Tongue (tissue), 2 donors: ENCODE measurements around the gene ZKSCAN3. TPM values are rescaled to one million over a fixed set of nuclear protein-coding genes. Genes with fewer than 3 reads are reported as not detected.
"Not testable (repeated sequence)": the region's sequence is repeated elsewhere in the genome, so short reads cannot be mapped to it uniquely, and the experiment has no call there.

Experiments used
- DNase-seq: peaks from one replicate; pipeline ENCODE4 v3.0.0-alpha.2; 2015
- total RNA-seq: library from RNA; depleted of rRNA; stranded (reverse); fragments of >200 nt; gene quantifications from one replicate; pipeline ENCODE4 v1.2.3, GENCODE V29; 2014

The ZKSCAN3 gene
- 9.8 TPM for total RNA-seq

DNA sequence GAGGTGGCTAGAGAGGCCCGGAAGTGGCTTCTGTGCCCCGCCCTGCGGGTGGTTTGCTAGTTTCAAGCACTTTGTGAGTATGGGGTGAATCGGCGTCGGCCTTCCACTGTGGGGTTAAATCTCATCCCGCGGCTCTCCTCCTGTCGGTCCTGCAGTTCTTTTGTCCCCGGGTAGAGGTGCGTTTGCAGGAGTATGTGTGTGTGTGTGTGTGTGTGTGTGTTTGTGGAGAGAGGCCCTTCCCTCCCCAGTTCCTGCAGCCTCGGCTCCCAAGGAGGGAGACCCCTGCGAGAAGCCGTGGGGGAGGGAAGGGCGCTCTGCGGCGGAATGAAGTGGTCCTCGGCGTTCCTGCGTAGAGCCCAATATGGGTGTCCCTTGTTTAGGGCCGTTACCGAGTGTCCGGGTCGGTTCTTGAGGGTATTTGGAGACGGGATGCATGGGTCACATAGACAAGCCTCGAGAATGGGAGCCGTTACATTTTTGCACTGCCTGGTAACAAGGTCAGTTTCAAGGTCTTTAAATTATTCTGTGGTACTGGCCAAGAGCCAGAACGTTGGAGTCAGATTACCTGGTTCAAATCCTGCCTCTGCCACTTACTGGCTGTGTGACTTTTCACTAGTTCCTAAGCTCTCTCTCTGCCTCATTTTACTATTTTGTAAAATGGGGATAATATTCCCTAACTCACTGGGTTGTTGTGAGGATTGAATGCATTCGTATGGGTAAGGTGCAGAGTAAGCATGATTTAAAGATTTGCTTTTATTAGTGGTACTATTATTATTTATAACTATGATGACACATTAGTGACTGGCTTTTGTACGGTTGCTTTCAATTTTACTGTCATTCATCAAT, at the start of gene ZKSCAN3:
Gene ZKSCAN3 (plus strand): TSS at position 56 of the 846 bp plus-strand sequence. CDS start 9,640 bp downstream, outside the sequence.
- peak; percentile 92 for DNase-seq

GRCh38 chr6:28303570-28303969, 46.2 kb upstream of the ZKSCAN3 start:
- DNase-seq, result no peak

GRCh38 chr6:28306363-28306762, 43.4 kb upstream of the ZKSCAN3 start:
- not testable (repeated sequence) for DNase-seq

DNA sequence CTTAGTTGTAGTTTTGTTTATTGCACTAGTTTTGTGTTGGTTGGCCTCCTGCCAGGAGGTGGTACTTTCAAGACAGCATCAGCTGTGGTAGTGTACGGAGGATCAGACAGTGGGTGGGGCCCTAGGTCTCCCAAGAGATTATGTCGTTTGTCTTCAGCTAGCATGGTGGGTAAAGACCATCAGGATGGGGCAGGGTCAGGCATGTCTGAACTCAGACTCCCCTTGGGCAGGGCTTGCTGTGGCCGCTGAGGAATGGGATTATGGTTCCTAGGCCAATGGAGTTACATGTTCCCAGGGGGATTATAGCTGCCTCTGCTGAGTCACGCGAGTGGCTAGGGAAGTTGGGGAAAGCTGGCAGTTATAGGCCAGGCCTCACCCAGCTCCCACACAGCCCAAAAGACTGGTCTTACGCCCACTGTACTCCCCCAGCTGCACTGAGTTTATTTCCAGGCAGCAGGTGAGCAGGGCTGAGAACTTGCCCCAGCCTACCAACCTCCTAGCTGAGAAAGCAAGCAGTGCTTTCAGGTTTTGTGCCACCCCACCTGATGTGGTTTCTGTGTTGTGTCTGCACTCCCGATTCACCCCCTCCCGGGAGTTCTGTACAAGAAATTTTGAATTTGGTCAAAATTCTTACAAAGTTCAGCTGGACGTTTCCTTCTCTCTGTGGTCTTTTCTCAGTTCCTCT, 38.5 kb upstream of the ZKSCAN3 start:
- DNase-seq, result no peak

DNA sequence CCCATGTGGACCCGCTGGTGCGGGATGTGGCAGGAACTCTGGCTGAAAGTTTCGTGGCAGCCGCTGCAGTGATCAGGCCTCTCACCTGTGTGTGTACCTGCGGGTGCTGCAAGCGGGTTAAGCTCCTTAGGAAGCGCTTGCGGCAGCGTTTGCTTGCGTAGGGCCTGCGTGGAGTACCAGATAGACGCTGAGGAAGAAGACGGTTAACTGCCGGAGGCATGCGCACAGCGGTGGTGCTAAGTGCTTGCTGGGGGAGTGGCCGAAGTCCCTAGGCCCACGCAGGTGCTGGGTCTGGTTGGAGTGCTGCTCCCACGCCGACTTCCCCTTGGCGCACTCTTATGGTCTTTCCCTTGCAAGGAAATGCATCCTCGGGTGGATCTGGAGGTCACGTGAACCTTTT, 36.8 kb upstream of the ZKSCAN3 start:
- DNase-seq, result no peak

GRCh38 chr6:28315628-28316027, 34.1 kb upstream of the ZKSCAN3 start:
- DNase-seq, result no peak

DNA sequence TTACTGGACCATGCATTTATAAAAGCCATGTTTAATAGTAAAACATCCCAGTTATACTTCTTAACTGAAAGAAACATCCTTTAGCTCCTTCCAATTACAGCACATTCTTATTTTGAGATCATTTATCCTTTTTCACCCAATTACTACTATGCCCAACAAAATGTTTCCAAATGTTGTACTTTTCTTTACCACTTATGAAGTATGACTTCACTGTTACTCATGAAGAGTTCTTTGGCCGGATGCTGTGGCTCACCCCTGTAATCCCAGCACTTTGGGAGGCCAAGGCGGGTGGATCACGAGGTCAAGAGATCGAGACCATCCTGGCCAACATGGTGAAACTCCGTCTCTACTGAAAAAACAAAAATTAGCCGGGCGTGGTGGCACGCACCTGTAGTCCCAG, 31.9 kb upstream of the ZKSCAN3 start:
- not testable (repeated sequence) for DNase-seq

GRCh38 chr6:28322661-28323060, 27.1 kb upstream of the ZKSCAN3 start:
- DNase-seq, result no peak

DNA sequence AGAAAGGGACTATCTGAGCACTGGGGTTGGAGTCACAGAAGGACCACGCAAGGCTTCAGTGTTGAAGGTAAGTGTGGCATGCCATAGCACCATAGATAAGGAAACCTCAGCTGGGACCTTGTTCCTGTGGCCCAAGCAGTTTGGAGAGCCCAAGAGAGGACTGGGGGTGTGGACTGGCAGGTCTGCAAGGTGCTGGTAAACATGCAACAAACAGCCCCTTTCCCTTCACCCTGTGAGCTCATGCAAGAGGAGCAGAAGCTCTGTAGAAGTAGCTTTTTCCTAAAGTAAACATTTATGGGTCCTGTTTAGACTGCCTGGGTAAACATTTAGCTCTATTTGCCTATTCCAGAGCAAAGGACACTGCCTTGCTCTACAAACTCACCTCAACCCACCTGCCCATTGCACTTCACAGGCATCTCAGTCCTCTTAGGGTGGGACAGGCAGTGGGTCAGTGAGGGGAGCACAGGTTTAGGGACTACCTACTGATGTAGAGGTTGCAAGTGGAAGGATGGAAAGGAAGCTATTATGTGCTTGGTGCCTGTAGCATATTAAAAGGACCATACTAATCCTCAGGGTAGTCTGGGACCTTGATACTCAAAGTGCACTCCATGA, 25.8 kb upstream of the ZKSCAN3 start:
- no peak for DNase-seq

GRCh38 chr6:28326371-28326948, 23.3 kb upstream of the ZKSCAN3 start:
- no peak for DNase-seq

DNA sequence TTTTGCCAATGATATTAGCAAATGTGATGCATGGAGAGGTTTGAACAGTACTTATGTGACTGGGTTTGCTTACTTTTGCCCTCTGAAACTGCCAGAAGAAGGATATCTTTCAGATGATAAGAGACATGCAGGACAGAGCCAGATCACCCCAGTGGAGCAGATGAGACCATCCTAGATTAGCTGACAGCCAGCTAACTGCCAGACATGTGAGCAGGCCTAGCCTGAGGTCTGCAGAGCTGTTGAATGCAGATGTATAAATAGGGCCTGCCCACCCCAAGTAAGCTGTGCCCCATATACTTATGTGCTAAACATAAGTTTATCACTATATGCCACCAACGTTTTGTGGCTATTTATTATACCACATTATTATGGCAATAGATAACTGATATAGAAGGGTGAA, 19.7 kb upstream of the ZKSCAN3 start:
- DNase-seq, result no peak

- no peak for DNase-seq
Measured at GRCh38 chr6:28333047-28333446, 16.7 kb upstream of the ZKSCAN3 start.

DNA sequence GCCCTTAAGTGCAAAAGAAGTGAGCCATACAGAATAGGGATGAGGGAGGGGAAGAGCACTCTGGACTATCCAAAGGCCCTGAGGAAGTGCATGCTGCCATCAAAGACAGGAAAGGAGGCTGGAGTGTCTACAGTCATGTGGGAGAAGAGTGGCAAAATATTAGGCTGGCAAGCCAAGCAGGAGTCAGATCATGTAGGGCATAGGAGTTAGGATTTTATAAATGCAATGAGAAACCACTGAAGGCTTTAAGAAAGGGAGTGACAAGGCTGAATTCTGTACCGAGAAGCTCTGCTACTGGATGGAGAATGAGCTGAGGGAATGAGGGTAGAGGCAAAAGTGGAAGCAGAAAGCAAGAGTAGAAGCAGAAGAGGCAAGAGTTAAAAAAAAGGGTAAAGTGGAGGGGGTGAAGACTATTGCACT, 16.1 kb upstream of the ZKSCAN3 start:
- no peak for DNase-seq

GRCh38 chr6:28334286-28335039, 15.3 kb upstream of the ZKSCAN3 start:
- DNase-seq, result no peak

DNA sequence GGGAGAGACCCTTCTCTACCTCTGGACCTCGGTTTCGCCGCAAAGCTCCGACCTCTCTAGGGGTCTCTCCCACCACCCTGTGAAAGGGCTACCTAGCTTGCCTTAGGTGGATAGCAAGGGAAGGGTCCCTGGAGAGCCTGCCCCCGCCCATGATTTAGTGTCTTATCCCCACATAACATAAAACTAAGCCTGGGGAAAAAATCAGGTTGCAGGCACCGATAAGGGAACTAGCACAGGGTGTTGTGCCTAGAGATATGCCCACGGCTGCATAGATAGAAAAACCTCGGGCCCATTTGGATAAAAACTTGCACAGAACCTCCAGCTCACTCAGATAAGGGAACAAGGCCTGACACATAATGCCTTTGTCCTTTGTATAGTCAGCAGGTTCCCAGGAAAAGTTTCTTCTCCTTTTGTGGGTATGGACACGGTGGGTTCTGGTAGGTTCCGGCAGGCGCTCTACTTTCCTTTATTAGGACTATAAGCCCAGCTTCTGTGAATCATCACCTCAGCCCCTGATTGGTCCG, 14.6 kb upstream of the ZKSCAN3 start:
- DNase-seq, result no peak

DNA sequence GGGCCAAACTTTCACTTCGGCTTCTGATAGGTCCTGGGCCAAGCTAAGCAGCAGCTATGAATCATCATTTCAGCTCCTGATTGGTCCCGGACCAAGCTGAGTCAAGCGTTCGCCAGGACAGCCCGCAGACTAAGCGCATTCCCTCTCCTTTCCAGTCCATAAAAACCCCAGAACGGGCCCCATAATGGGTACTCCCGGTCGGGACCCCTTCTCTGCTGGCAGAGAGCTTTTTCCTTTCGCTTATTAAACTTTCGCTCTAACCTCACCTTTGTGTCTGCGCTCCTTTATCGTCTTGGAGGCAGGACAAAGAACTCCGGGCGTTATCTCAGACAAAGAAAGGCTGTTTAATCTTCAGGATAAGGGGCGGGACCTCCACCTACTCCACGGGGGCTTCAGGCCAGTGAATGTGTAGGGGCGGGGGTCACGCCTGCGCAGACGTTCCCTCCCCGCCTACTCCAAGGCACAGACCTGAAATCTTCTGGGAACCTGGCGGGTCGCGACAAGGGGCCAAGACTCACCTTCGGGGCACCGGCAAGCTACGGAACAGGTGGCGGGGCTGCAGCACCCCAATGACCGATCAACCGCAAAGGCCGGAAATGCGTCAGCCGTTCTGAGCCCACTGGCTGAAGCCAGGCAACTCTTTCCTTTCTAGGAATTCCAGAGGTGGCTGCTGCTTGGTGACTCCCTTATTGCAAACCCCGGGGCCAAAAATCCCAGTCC, 14.0 kb upstream of the ZKSCAN3 start, which contains the start of gene ZSCAN31:
Gene ZSCAN31 (minus strand): TSS at position 585 of the 720 bp plus-strand sequence. CDS start 6,465 bp downstream, outside the sequence.
- DNase-seq, result peak; percentile 99

DNA sequence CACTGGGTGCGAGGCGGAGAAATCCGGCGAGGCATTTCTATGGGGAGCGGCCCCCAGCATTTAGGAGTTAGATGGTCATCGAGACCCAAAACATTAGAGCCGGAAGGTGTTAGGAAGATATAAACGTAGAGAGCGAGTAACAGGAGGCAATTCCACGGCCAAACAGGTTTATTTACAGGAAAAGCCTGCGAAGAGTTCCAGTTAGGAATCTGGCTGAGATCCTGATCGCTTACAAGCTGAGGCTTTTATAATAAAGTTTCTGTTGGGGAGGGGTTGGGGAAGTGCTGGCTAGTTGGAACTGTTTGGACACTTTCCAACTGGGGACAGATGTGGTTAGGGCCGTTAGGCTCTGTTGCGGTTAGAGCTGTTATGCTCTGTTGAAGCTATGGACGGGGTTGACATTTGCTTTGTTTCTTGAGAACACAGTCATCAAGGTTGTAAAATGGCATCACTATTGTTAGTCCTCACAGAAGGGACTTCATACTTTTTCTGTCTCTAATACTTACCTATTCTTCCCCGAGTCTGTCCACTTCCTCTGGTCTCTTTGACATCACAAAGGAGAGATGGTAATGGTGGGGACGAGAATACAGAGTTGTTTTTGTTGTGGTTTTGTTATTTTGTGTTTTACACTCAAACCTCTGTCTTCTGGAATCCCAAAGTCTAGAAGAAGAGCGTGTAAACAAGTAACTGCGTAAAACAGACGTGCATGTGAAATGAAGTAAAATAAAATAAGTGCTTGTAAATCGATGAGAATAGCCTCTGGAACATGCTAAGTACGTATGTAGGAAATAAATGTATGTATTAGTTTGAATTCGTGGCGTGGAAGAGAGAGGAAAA, 13.2 kb upstream of the ZKSCAN3 start:
- peak; percentile 91 for DNase-seq

DNA sequence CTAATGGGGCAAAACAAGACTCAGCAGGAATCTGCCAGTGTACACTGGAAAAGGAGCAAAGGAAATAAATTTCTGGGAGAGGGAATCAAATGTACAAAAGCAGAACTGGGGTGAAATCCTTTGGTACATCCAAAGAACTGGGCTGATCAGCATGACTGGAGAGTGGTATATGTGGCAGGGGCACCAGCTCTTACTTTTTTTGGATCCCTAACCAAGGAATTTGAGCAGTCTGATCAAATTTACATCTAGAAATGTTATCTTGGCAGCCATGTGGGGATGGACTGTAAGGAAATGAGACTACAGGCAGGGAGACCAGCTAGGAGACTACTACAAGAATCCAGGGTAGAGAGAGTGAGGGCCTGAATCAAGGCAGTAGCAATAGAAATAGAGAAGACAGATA, 12.6 kb upstream of the ZKSCAN3 start:
- no peak for DNase-seq

DNA sequence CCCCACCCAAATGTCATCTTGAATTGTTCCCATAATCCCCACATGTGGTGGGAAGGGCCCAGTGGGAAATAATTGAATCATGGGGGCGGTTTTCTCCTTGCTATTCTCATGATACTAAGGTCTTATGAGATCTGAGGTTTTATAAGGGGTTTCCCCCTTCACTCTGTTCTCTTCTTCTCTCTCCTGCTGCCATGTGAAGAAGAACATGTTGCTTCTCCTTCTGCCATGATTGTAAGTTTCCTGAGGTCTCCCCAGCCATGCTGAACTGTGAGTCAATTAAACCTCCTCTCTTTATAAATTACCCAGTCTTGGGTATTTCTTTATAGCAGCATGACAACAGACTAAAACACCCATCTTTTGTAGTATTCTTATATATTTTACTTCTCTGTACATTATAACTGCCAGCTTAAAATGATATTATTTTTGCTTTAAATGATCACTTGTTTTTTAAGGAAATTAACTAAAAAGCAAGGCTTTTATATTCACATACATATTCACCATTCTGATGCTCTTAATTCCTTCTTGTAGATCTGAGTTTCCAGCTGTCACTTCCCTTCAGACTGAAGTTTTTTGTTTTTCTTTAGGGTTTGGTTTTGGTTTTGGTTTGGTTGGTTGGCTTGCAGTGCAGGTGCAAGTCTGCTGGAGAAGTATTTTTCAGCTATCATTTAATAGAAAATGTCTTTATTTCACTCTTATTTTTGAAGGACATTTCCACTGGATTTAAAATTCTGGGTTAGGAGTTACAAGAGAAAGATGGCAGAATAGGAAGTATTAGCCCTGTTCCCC, 9.2 kb upstream of the ZKSCAN3 start:
- no peak for DNase-seq
